NCI-H2171 treated with DMSO at 0.1 percent for 48 hours (cell line): Measurements from ENCODE around the gene P2RY14.
"Not testable (repeated sequence)": the region's sequence is repeated elsewhere in the genome, so short reads cannot be mapped to it uniquely, and the experiment has no call there.

Experiments used
- DNase-seq: peaks from one replicate; lab custom pipeline; 2025; lab: John Stamatoyannopoulos, UW

P2RY14 gene

DNA sequence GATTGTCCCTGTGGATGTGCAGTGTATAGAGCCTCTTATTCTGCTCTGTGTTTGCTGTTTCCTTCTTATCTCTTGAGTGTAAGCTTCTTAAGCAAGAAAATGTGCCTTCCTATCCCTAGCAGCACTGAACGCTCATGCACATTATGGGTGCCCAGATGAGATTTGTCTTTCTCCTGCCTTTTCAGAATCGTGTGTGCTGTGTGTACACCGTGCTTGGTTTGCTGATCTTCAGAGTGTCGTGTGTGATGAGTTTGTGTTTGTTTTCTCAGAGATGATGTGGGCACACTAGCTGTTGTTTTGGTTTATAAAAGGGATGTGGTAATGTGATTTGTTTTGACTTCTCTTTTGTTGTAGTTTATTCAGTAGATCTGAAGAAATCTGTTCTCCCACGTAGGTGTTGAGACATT is 95.1 kb downstream of the P2RY14 start:
- DNase-seq = no peak

DNA sequence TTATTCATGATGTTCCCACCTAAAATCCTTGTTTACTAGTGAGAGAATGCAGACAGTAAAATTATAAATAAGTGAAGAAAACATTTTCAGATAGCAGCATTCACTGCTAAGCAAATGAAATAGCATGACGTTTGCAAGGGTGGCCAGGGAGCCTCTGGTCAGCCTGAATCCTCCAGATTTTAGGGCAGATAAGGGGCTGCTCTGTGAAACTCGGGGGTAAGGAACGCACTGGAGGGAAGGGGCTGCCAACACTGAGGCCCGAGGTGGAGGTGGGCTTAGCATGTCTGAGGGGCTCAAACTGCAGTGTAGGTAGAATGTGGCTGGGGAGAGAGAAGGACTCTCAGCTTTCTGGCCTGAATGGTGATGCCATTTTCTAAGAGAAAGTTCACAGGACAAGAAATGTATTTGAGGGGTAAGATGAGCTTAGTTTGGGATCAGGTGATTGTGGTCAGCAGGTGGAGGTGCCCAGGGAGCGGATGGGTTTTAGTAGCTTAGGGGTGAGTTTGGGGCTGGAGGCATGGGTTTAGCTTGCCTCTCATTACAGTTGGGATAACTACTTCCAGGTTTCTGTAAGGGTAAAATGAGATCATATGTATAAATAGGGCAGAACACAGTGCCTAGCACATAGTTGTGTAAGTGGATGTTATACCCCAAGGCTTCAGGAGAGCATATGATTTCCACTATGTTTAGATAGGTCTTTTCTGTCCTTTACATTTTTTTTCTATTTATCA is 95.8 kb downstream of the P2RY14 start:
- DNase-seq = no peak

- DNase-seq = no peak
Measured at GRCh38 chr3:151178208-151178845, 100.0 kb downstream of the P2RY14 start.

- no peak for DNase-seq
Measured at GRCh38 chr3:151175952-151176351, 102.4 kb downstream of the P2RY14 start.

- DNase-seq = no peak
Measured at GRCh38 chr3:151174351-151174750, 104.0 kb downstream of the P2RY14 start.

GRCh38 chr3:151171145-151171757 is 107.1 kb downstream of the P2RY14 start:
- no peak for DNase-seq

DNA sequence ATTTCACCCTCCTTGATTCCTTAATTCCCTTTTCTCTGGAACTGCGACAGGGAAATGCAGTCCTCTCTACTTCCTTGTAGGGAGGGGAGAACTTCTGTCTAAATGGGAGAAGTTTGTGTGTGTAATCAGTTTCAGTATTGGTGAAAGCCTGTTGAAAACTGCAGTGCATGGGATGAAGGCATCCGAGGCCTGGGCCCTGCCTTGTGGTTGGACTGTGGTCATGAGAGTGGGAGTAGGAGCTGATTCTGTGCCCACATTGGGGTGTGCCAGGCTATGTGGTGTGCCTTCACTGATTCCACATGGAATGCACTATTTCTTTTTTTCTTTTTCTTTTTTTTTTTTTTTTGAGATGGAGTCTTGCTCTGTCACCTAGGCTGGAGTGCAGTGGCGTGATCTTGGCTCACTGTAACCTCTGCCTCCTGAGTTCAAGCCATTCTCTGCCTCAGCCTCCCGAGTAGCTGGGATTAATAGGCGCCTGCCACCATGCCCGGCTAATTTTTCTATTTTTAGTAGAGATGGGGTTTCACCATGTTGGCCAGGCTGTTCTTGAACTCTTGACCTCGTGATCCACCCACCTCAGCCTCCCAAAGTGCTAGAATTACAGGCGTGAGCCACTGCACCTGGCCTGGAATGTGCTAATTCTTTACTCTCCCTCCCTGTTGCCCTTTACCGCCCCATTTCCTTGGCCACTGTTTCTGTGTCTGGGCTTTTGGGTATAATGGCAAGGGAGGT is 108.2 kb downstream of the P2RY14 start:
- DNase-seq = not testable (repeated sequence)

- no peak for DNase-seq
Measured at GRCh38 chr3:151169262-151169947, 108.9 kb downstream of the P2RY14 start.

DNA sequence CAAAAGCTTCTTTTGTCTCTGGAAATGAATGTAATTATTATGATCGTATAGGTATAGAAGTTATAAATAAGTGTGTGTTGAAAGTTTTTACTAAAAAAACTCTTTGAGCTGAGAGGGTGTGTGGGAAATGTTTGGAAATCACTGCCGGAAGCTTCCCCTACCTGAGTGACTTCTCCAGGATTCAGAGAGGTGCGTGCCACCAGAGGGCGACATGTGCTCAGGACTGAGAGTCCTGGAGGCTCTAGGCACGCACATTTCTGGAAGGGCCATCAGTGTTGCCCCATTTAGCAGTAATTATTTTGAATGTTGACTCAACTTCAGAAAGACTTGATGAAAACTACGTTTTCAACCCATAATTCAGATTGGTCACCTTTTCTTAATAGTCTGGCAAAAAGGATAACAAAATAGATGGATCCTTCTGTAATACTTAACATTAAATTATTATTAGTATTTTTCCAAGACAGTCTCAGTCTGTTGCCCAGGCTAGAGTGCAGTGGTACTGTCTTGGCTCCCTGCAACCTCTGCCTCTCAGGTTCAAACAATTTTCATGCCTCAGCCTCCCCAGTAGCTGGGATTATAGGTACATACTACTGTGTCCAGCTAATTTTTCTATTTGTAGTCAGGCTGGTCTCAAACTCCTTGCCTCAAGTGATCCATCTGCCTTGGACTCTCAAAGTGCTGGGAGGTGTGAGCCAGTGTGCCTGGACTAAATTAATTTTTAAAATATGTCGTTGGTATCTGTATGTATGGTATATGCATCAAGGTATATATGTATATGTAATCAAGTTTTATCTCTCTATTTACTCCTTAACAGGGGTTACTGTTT is 109.9 kb downstream of the P2RY14 start:
- DNase-seq = peak; percentile 61

DNA sequence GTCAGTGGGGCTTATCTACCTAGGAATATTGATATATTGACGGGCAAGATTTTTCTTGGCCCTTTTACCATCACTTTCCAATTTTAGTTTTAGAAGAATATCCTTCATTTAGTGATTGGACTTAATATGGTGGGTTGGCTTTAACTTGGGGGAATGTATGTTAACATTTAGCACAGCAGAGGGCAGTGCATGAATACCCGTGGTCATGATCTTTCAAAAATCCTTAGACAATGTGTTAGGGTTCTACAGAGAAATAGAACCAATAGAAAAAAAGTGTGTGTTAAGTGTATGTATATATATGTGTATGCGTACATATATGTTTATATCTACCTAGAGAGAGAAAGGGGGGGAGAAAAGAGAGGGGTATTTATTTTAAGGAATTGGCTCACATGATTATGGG is 112.2 kb downstream of the P2RY14 start:
- DNase-seq = no peak

DNA sequence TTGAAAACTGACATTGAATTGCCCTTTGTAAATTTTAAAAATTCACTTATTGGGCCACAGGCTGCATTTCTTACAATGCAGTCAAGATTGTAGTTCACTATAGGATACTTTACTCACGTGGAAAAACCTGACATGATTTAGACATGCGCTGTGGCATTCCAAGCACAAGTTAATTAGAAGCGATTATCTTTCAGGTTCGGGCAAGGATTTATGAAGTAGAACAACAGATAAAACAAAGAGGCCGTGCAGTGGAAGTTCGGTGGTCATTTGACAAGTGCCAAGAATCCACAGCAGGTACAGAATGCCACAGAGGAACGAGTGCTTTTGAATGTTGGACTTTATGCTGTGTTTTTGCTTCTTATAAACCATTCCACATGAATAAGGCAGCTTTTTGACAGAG is 113.1 kb downstream of the P2RY14 start:
- no peak for DNase-seq
